ENCODE results near the gene OSBPL3.
"Not testable (repeated sequence)": the region's sequence is repeated elsewhere in the genome, so short reads cannot be mapped to it uniquely, and the experiment has no call there.

OSBPL3 gene

DNA sequence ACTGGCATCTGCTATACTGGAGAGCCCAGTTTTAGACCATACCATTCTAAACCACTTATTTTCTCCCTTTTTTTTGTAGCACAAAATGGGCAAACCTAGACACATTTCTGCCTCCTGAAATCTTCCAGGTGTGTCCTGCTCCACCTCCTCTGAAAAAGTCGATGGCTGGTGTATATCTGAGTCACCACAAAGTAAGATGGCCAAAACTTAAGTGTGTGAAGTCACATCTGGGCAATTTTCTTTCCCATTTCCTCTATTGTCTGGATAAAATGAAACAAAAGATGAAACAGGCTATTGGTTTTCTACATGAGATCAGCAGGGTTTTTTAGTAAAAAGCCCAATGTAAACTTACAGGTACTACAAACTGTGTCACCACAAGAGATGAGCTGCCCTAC lies 65.5 kb downstream of the OSBPL3 start:
- Histone ChIP-seq H3K27ac (ENCODE audit: low read length) (no peak overlapping the region), H3K4me1 (ENCODE audit: control insufficient read depth in 1 of 2, insufficient read depth in 2 of 2, low read length in 2 of 2) (no peaks in the 10 kb centered on the region), H3K9me3 (ENCODE audit: control insufficient read depth in 1 of 2, low read length in 2 of 2) (no peaks in the 10 kb centered on the region), H3K27me3 (ENCODE audit: low read depth, low read length) (no peaks in the 10 kb centered on the region), H3K36me3 (ENCODE audit: control insufficient read depth in 1 of 2, insufficient read depth in 2 of 2, low read length in 2 of 2) (no peaks in the 10 kb centered on the region), H3K4me3 (ENCODE audit: low read depth in 1 of 2, low read length in 2 of 2) (no peak overlapping the region)

DNA sequence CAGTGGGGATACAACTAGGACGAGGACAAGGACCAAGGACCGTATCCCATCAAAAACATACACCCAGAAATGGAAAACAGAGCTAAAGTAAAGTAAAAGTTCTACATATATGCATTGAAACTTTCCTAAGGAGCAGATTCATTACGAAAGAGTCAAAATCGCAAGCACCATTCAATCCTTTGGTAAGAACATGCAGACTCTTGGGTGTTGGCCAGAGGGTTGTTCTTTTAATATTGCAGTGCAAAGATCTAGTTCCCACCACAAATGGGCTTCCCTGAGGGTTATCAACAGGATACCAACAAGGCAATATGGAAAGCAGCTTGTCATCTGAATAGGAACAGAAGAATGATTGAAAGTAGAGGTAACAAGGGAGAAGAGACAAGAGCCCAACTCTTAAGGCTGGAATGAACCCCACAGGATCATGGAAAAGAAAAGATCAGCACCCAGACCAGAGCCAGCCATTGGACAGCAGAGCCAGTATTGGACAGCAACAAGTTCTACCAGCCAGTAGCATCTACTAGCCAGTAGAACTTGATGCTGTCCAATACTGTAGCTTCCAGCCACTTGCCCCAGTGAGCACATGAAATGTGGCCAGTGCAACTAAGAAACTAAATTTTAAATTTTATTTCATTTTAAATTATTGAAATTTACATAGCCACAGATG lies 66.0 kb downstream of the OSBPL3 start:
- Histone ChIP-seq H3K9me3 (ENCODE audit: control insufficient read depth in 1 of 2, low read length in 2 of 2) (no peaks in the 10 kb centered on the region), H3K4me3 (ENCODE audit: low read depth in 1 of 2, low read length in 2 of 2) (no peak overlapping the region), H3K27ac (ENCODE audit: low read length) (no peak overlapping the region), H3K4me1 (ENCODE audit: control insufficient read depth in 1 of 2, insufficient read depth in 2 of 2, low read length in 2 of 2) (no peaks in the 10 kb centered on the region), H3K36me3 (ENCODE audit: control insufficient read depth in 1 of 2, insufficient read depth in 2 of 2, low read length in 2 of 2) (no peaks in the 10 kb centered on the region), H3K27me3 (ENCODE audit: low read depth, low read length) (no peaks in the 10 kb centered on the region)

DNA sequence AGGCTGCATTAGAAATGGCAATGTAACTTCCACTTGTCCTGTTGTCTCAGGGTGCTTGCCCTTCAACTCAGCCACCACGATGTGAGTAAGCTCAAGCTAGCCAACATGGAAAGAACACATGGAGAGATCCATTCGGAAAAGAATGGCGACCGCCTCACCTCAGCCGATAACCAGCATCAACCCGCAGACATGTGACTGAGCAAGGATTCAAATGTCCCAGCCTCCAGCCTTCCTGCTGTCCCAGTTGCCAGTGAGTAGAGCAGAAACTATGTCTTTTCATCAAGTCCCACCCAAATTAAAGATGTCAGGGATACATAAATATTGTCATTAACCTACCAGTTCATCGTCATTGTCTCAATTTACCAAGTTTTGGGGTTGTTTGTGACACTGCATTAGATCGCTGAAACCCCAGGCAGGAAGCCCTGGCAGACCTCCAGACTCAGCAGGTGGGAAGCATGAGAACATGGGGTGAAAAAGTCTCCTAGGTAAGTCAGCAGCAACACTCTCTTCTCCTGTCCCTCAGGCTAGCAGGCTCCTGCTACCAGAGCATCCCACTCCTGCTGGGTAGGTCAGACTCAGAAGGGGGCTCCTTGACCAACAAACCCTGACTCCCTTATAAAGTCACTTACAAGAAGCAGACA lies 67.0 kb downstream of the OSBPL3 start:
- Histone ChIP-seq H3K36me3 (ENCODE audit: control insufficient read depth in 1 of 2, insufficient read depth in 2 of 2, low read length in 2 of 2) (no peaks in the 10 kb centered on the region), H3K27me3 (ENCODE audit: low read depth, low read length) (no peaks in the 10 kb centered on the region), H3K4me1 (ENCODE audit: control insufficient read depth in 1 of 2, insufficient read depth in 2 of 2, low read length in 2 of 2) (no peaks in the 10 kb centered on the region), H3K9me3 (ENCODE audit: control insufficient read depth in 1 of 2, low read length in 2 of 2) (no peaks in the 10 kb centered on the region), H3K4me3 (ENCODE audit: low read depth in 1 of 2, low read length in 2 of 2) (no peak overlapping the region), H3K27ac (ENCODE audit: low read length) (no peak overlapping the region)

DNA sequence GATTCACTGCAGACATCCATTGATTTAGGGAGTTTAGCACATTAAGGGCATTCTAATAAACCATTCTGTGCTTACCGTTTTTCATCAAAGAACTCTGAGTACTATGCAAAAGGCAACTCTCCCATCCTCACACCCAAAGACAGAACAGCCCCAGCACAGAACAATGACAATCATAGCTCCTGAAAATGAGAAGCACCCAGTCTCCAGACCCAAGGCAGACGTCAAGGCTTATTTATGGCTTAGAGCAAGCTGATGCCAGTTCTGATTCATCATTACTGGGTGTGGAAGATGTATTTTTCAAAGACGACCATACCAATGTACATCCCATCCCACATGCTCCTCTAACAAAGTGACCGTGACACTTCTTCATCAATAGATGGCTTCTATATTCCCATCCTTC lies 67.6 kb downstream of the OSBPL3 start:
- H3K4me1 ChIP-seq (ENCODE audit: control insufficient read depth in 1 of 2, insufficient read depth in 2 of 2, low read length in 2 of 2) = no peaks in the 10 kb centered on the region
- no peaks in the 10 kb centered on the region for H3K9me3 ChIP-seq (ENCODE audit: control insufficient read depth in 1 of 2, low read length in 2 of 2)
- H3K27ac ChIP-seq (ENCODE audit: low read length) = no peak overlapping the region
- H3K27me3 ChIP-seq (ENCODE audit: low read depth, low read length) = no peaks in the 10 kb centered on the region
- H3K4me3 ChIP-seq (ENCODE audit: low read depth in 1 of 2, low read length in 2 of 2) = no peak overlapping the region
- no peaks in the 10 kb centered on the region for H3K36me3 ChIP-seq (ENCODE audit: control insufficient read depth in 1 of 2, insufficient read depth in 2 of 2, low read length in 2 of 2)

DNA sequence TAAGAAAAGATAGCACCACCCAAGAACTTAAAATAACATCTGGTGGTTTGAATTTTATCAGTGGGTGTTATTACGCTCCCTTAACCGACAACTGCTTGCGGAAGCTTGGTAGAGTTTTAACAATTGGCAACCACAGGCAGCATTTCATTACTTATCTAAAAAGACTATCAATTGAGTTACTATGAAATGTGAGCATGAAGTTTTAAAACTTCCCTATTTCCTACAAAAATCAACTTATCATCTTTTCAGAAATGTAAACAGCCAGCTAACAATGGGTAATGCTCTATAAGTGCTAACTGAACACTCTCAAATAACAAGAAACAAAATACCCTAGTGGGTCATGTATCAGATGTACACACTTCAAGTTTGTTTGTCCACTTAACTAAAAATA lies 68.8 kb downstream of the OSBPL3 start:
- H3K27ac ChIP-seq (ENCODE audit: low read length) = no peak overlapping the region
- H3K4me1 ChIP-seq (ENCODE audit: control insufficient read depth in 1 of 2, insufficient read depth in 2 of 2, low read length in 2 of 2) = no peaks in the 10 kb centered on the region
- no peaks in the 10 kb centered on the region for H3K27me3 ChIP-seq (ENCODE audit: low read depth, low read length)
- no peaks in the 10 kb centered on the region for H3K9me3 ChIP-seq (ENCODE audit: control insufficient read depth in 1 of 2, low read length in 2 of 2)
- no peak overlapping the region for H3K4me3 ChIP-seq (ENCODE audit: low read depth in 1 of 2, low read length in 2 of 2)
- no peaks in the 10 kb centered on the region for H3K36me3 ChIP-seq (ENCODE audit: control insufficient read depth in 1 of 2, insufficient read depth in 2 of 2, low read length in 2 of 2)

DNA sequence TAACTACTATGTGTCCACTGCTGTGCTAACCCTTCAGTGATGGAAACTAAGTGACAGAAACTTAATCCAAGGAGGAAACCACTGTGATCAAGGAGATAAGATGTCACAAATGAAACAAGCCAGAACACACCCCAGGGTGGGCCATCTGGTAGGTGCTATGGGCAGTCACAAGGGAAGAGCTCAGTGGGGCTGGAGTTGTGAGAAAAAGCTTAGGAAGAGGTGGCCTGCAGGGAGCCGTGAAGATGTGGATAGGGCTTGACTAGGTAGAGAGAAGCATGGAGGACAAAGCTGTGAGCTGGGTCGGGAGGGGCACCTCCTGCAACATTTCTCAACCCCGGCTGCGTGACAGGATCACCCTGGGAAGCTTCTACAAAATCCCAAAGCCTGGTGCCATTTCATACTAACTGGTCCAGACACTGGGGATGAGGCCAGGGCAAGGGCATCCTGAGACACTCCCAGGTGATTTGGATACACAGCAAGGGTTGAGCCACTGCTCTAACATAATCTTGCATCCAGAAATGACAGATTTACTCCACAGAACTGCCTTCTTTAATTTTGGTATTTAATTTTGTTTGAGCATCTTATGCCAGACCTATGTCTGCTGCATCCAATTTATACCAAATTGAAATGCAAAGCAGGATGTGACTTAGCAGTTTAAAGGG lies 69.3 kb downstream of the OSBPL3 start:
- H3K4me1 ChIP-seq (ENCODE audit: control insufficient read depth in 1 of 2, insufficient read depth in 2 of 2, low read length in 2 of 2) = no peaks in the 10 kb centered on the region

DNA sequence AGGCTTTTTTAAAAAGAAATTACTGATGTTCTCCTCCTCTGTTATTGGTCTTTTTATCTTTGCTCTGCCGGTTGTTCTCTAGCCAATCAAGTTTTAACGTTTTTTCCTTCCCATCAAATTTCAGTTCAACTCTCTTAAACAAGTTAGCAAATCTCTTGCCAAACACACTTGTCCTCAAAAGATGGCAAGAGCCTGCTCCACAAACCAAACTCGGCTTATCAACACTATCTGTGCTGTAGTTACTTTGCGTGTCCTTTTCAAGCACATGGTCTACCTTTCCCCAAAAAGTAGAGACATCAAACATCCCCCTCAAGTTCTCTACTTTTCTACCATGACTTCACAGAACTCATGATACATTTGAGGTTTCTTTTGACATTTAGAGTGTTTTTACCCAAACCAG lies 71.3 kb downstream of the OSBPL3 start:
- Histone ChIP-seq H3K27ac (ENCODE audit: low read length) (no peak overlapping the region), H3K9me3 (ENCODE audit: control insufficient read depth in 1 of 2, low read length in 2 of 2) (no peaks in the 10 kb centered on the region), H3K27me3 (ENCODE audit: low read depth, low read length) (no peaks in the 10 kb centered on the region), H3K4me1 (ENCODE audit: control insufficient read depth in 1 of 2, insufficient read depth in 2 of 2, low read length in 2 of 2) (no peaks in the 10 kb centered on the region), H3K36me3 (ENCODE audit: control insufficient read depth in 1 of 2, insufficient read depth in 2 of 2, low read length in 2 of 2) (no peaks in the 10 kb centered on the region), H3K4me3 (ENCODE audit: low read depth in 1 of 2, low read length in 2 of 2) (no peak overlapping the region)

More for the DNA sequence above, 69.3 kb downstream of the OSBPL3 start:
- no peak overlapping the region for H3K4me3 ChIP-seq (ENCODE audit: low read depth in 1 of 2, low read length in 2 of 2)
- H3K36me3 ChIP-seq (ENCODE audit: control insufficient read depth in 1 of 2, insufficient read depth in 2 of 2, low read length in 2 of 2) = no peaks in the 10 kb centered on the region
- H3K9me3 ChIP-seq (ENCODE audit: control insufficient read depth in 1 of 2, low read length in 2 of 2) = no peaks in the 10 kb centered on the region
- H3K27me3 ChIP-seq (ENCODE audit: low read depth, low read length) = no peaks in the 10 kb centered on the region
- H3K27ac ChIP-seq (ENCODE audit: low read length) = no peak overlapping the region

DNA sequence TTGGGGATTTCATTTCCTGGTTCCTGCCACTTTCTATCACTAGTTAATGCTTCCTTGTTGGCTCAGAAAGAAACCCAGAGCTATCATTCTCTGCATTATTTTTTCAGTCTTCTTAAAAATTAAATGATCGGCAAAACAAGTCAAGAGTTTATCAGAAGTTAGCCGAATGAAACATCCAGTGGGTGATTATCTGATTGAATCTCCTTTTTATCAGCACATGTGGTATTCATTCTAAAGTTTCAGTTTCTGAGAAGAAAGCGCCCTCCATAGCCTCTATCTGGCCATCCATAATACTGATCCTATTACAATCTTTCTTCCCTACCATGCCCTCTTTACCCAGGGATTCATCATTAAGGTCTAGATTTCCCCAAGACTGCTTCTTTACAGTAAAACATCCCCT lies 71.8 kb downstream of the OSBPL3 start:
- no peak overlapping the region for H3K27ac ChIP-seq (ENCODE audit: low read length)
- H3K4me1 ChIP-seq (ENCODE audit: control insufficient read depth in 1 of 2, insufficient read depth in 2 of 2, low read length in 2 of 2) = no peaks in the 10 kb centered on the region
- no peaks in the 10 kb centered on the region for H3K27me3 ChIP-seq (ENCODE audit: low read depth, low read length)
- H3K9me3 ChIP-seq (ENCODE audit: control insufficient read depth in 1 of 2, low read length in 2 of 2) = no peaks in the 10 kb centered on the region
- no peak overlapping the region for H3K4me3 ChIP-seq (ENCODE audit: low read depth in 1 of 2, low read length in 2 of 2)
- H3K36me3 ChIP-seq (ENCODE audit: control insufficient read depth in 1 of 2, insufficient read depth in 2 of 2, low read length in 2 of 2) = no peaks in the 10 kb centered on the region

DNA sequence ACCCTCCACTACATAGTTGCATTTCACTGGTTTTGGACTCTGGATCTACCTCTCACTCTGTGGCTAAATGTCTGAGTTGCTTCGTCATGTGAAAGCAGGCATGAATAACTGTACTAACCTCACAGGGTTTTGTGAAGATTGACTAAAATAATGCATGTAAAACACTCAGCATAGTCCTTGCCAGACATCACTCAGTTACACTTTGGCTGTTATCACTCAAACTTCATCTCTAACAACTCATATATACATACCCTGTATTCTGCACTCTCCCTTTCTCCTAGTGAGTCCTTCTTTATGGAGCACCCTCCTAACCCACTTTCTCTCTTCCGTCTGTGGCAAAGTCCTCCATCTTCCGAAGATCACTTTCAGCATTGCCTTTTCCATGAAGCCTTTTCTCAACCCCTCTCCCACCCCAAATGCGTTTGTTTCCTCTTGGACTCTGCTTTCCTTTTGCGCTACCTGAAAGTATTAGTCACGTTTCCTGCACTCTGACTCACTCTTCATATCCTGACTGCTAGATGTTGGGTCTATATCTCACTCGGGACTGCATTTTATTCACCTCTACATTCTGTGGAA lies 72.6 kb downstream of the OSBPL3 start:
- no peak overlapping the region for H3K4me3 ChIP-seq (ENCODE audit: low read depth in 1 of 2, low read length in 2 of 2)
- no peak overlapping the region for H3K27ac ChIP-seq (ENCODE audit: low read length)
- H3K36me3 ChIP-seq (ENCODE audit: control insufficient read depth in 1 of 2, insufficient read depth in 2 of 2, low read length in 2 of 2) = no peaks in the 10 kb centered on the region
- H3K4me1 ChIP-seq (ENCODE audit: control insufficient read depth in 1 of 2, insufficient read depth in 2 of 2, low read length in 2 of 2) = no peaks in the 10 kb centered on the region
- no peaks in the 10 kb centered on the region for H3K27me3 ChIP-seq (ENCODE audit: low read depth, low read length)
- H3K9me3 ChIP-seq (ENCODE audit: control insufficient read depth in 1 of 2, low read length in 2 of 2) = no peaks in the 10 kb centered on the region

DNA sequence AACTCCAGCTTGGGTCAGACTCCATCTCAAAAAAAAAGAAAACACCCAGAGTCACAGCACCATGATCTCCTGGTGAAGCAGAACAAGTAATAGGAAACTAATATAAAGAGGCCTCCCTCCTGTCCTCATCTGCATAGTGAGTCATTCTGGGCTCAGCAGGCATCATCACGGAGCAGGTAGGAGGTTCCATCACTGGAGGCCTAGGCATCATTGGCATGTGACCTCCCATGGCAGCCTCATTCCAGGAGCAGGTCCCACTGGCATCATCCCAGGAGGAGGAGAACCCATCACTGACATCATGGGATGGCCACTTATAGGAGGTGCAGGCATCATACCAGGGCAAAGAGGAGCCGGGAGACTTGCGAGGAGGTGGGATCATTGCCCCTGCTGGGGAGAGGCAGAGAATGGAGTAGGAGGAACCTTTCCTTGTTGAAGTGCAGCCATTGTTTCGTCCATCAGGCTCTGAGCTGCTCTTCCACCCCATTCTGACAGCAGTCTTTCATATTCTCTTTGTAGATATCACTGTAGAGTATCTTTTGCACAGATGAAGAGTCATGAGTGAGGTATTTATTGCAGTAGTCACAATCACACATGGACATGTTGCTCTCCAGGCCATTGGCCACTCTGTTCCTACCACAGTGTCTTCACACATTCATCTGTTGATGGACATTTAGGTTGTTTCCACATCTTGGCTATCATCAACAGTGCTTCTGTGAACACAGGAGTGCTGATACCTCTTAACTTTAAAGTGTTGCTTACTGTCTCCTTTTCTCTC lies 73.8 kb downstream of the OSBPL3 start:
- Histone ChIP-seq H3K27me3 (ENCODE audit: low read depth, low read length) (no peaks in the 10 kb centered on the region), H3K27ac (ENCODE audit: low read length) (no peak overlapping the region)

DNA sequence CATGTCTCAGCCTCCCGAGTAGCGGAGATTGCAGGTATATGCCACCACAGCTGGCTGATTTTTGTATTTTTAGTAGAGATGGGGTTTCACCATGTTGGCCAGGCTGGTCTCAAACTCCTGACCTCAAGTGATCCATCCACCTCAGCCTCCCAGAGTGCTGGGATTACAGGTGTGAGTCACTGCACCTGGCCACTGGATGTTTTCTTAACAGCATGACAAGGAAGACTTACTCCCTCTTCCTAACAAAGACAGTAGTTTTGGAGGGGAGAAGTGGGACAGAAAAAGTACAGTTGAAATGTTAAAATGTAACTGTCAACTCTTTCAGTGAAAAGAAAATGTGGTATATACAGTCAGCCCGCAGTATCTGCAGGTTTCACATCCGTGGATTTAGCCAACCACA lies 76.0 kb downstream of the OSBPL3 start:
- not testable (repeated sequence) for H3K27ac ChIP-seq (ENCODE audit: low read length); H3K27me3 ChIP-seq (ENCODE audit: low read depth, low read length); H3K9me3 ChIP-seq (ENCODE audit: control insufficient read depth in 1 of 2, low read length in 2 of 2); H3K4me1 ChIP-seq (ENCODE audit: control insufficient read depth in 1 of 2, insufficient read depth in 2 of 2, low read length in 2 of 2); H3K36me3 ChIP-seq (ENCODE audit: control insufficient read depth in 1 of 2, insufficient read depth in 2 of 2, low read length in 2 of 2); H3K4me3 ChIP-seq (ENCODE audit: low read depth in 1 of 2, low read length in 2 of 2)

More for the DNA sequence above, 73.8 kb downstream of the OSBPL3 start:
- Histone ChIP-seq H3K9me3 (ENCODE audit: control insufficient read depth in 1 of 2, low read length in 2 of 2) (no peaks in the 10 kb centered on the region), H3K4me1 (ENCODE audit: control insufficient read depth in 1 of 2, insufficient read depth in 2 of 2, low read length in 2 of 2) (no peaks in the 10 kb centered on the region), H3K36me3 (ENCODE audit: control insufficient read depth in 1 of 2, insufficient read depth in 2 of 2, low read length in 2 of 2) (no peaks in the 10 kb centered on the region), H3K4me3 (ENCODE audit: low read depth in 1 of 2, low read length in 2 of 2) (no peak overlapping the region)

Measured in muscle layer of duodenum (tissue), 2 donors.